GM21381 (cell line): Measurements from ENCODE around the gene SPATA46.
"Not testable (repeated sequence)": the region's sequence is repeated elsewhere in the genome, so short reads cannot be mapped to it uniquely, and the experiment has no call there.

Source experiments
- ATAC-seq: cut with Tn5 transposase; IDR thresholded peaks from one replicate; pipeline ENCODE4 v1.9.1; 2021; ENCODE audit warnings: mild to moderate bottlenecking, moderate library complexity; ENCODE audit not compliant: unreplicated experiment

Gene SPATA46

GRCh38 chr1:162358928-162359327 is 17.7 kb downstream of the SPATA46 start:
- ATAC-seq, result no peak

- no peak for ATAC-seq
Observed at GRCh38 chr1:162357681-162358266, 18.9 kb downstream of the SPATA46 start.

- ATAC-seq, result no peak
Observed at GRCh38 chr1:162353702-162354101, 23.0 kb downstream of the SPATA46 start.

- no peak for ATAC-seq
Observed at GRCh38 chr1:162353078-162353477, 23.6 kb downstream of the SPATA46 start.

- not testable (repeated sequence) for ATAC-seq
Observed at GRCh38 chr1:162351874-162352273, 24.8 kb downstream of the SPATA46 start.

- no peak for ATAC-seq
Observed at GRCh38 chr1:162351246-162351842, 25.3 kb downstream of the SPATA46 start.

- no peak for ATAC-seq
Observed at GRCh38 chr1:162349635-162350330, 26.9 kb downstream of the SPATA46 start.

GRCh38 chr1:162347281-162347680 is 29.4 kb downstream of the SPATA46 start:
- ATAC-seq, result no peak

GRCh38 chr1:162343470-162343869 is 33.2 kb downstream of the SPATA46 start:
- ATAC-seq, result no peak

- ATAC-seq, result no peak
Observed at GRCh38 chr1:162342452-162342983, 34.1 kb downstream of the SPATA46 start.

GRCh38 chr1:162336621-162337285 is 39.9 kb downstream of the SPATA46 start:
- no peak for ATAC-seq

- no peak for ATAC-seq
Observed at GRCh38 chr1:162335126-162335525, 41.5 kb downstream of the SPATA46 start.

GRCh38 chr1:162333991-162334390 is 42.7 kb downstream of the SPATA46 start:
- ATAC-seq, result no peak

- no peak for ATAC-seq
Observed at GRCh38 chr1:162329826-162330225, 46.8 kb downstream of the SPATA46 start.

- no peak for ATAC-seq
Observed at GRCh38 chr1:162328512-162328911, 48.1 kb downstream of the SPATA46 start.

- ATAC-seq, result no peak
Observed at GRCh38 chr1:162327788-162328165, 48.9 kb downstream of the SPATA46 start.

GRCh38 chr1:162327144-162327787 is 49.4 kb downstream of the SPATA46 start:
- no peak for ATAC-seq

GRCh38 chr1:162326559-162326958 is 50.1 kb downstream of the SPATA46 start:
- ATAC-seq, result no peak

- no peak for ATAC-seq
Observed at GRCh38 chr1:162324396-162324795, 52.3 kb downstream of the SPATA46 start.
